ENCODE results near the gene KLC4. TPM values are rescaled to one million over a fixed set of nuclear protein-coding genes. Genes with fewer than 3 reads are reported as not detected.
A peak's percentile ranks its signal among the peaks of the same experiment; 100 is the strongest.

KLC4 gene
- total and polyA plus RNA-seq, 9 of the 15 experiments (the other 6 are each of a cell fraction or from before 2014, with no cell fraction given) = 1.7 to 16.2 (median 7.7) TPM

- no peak for TF ChIP-seq ZNF695 (CRISPR knock-in tag; IDR thresholded peaks at IDR 0.05)
- TF ChIP-seq MEF2A (IDR thresholded peaks at IDR 0.05; ENCODE audit: control insufficient read depth, low read depth, low read length) = no peak
- TF ChIP-seq DLX4 (CRISPR knock-in tag; IDR thresholded peaks at IDR 0.05) = no peak
- no peak for TF ChIP-seq CUX1 (CRISPR knock-in tag; IDR thresholded peaks at IDR 0.05)
- 0 out of 2 replicates have a peak, but pooled peaks have one; percentile 54 for TF ChIP-seq RREB1 (CRISPR knock-in tag; IDR thresholded peaks at IDR 0.05)
- TF ChIP-seq NFYB (IDR thresholded peaks at IDR 0.05; ENCODE audit: extremely low read depth, insufficient read length) = no peak
- no peak for TF ChIP-seq PHB2 (IDR thresholded peaks at IDR 0.05; ENCODE audit: low read depth)
- peak; percentile 95 for TF ChIP-seq ETS1 (conservative IDR thresholded peaks at IDR 0.05; ENCODE audit: control insufficient read depth, low read depth, low read length)
- no peak for TF ChIP-seq MBD1 (CRISPR knock-in tag; IDR thresholded peaks at IDR 0.05)
- peak; percentile 36; the same call in 1 of the 2 replicates for TF ChIP-seq ZNF316 (IDR thresholded peaks at IDR 0.05)
- peak; percentile 97 for TF ChIP-seq ZNF143 (CRISPR knock-in tag; IDR thresholded peaks at IDR 0.05)
- no peak for TF ChIP-seq ZNF589 (CRISPR knock-in tag; IDR thresholded peaks at IDR 0.05; ENCODE audit: low read depth)
These were observed 45.5 kb upstream of the KLC4 start, which contains the start of the genes KLHDC3 and MEA1 (continued) for GRCh38 chr6:43013843-43014433.
